K562 (cell line): ENCODE results near the gene FAM110D. TPM values are rescaled to one million over a fixed set of nuclear protein-coding genes. Genes with fewer than 3 reads are reported as not detected.

Experiments used
- ASH1L ChIP-seq: fragments of 450-650 bp; IDR thresholded peaks from 2 replicates; pipeline ENCODE4 v1.6.1; 2018; ENCODE audit warnings: borderline replicate concordance, mild to moderate bottlenecking, low read depth; ENCODE audit not compliant: partially characterized antibody
- BRD9 ChIP-seq: fragments of 450-650 bp; IDR thresholded peaks from 2 replicates; pipeline ENCODE4 v1.6.1; 2018; ENCODE audit warnings: low read depth; ENCODE audit not compliant: partially characterized antibody
- DDX20 ChIP-seq: fragments of 450-650 bp; IDR thresholded peaks from 2 replicates; pipeline ENCODE4 v1.6.1; 2016; ENCODE audit warnings: missing genetic modification characterization, low read depth, mild to moderate bottlenecking, missing compliant biosample characterization, moderate library complexity
- MYC ChIP-seq, 2 experiments: fragments of 250-450 bp in 1 of 2; sonication (Bioruptor Pico) in 1 of 2; IDR thresholded peaks; 2 replicates each; pipeline versions ENCODE4 v1.5.1 to v1.6.1; 2012 to 2021; ENCODE audit warnings: low read depth in 2 of 2, borderline replicate concordance in 1 of 2, improper control_type of control experiment in 1 of 2, low read length in 1 of 2, mild to moderate bottlenecking in 1 of 2, moderate library complexity in 1 of 2
- RBM15 ChIP-seq: fragments of 200-400 bp; formaldehyde crosslinking; IDR thresholded peaks from 2 replicates; pipeline ENCODE4 v1.6.1; 2018; ENCODE audit warnings: mild to moderate bottlenecking, low read length, moderate library complexity; ENCODE audit not compliant: insufficient read depth
- SIN3A ChIP-seq, 2 experiments: fragments of 150-350 bp in 1 of 2; IDR thresholded peaks; 2 replicates each; pipeline ENCODE4 v1.6.1; 2011 to 2016; ENCODE audit warnings: borderline replicate concordance in 2 of 2, low read depth in 2 of 2, low read length in 2 of 2, mild to moderate bottlenecking in 2 of 2, moderate library complexity in 2 of 2; ENCODE audit not compliant: control insufficient read depth in 1 of 2
- SPI1 ChIP-seq: IDR thresholded peaks from 2 replicates; pipeline ENCODE4 v1.6.1; 2011; ENCODE audit warnings: low read depth, low read length, control low read depth, borderline replicate concordance
- SRF ChIP-seq, 2 experiments: fragments of 250-450, 450-650 bp in 1 of 2; sonication (Bioruptor Pico) in 1 of 2; sonication (generic) in 1 of 2; formaldehyde crosslinking; IDR thresholded peaks; 2 replicates each; pipeline versions ENCODE4 v1.5.0 to v1.5.1; 2020 to 2022; ENCODE audit warnings: mild to moderate bottlenecking in 1 of 2, missing genetic modification reagents in 1 of 2
- ZNF3 ChIP-seq: fragments of 250-450 bp; sonication (Bioruptor Pico); IDR thresholded peaks from 2 replicates; pipeline ENCODE4 v1.5.0; 2021; ENCODE audit warnings: mild to moderate bottlenecking, moderate library complexity
- ZNF668 ChIP-seq: fragments of 250-450 bp; sonication (Bioruptor Pico); IDR thresholded peaks from 2 replicates; pipeline ENCODE4 v1.8.0; 2022; ENCODE audit warnings: mild to moderate bottlenecking, inconsistent platforms
- ZNF77 ChIP-seq: fragments of 250-450 bp; sonication (Bioruptor Pico); IDR thresholded peaks from 2 replicates; pipeline ENCODE4 v1.5.0; 2020
- ZSCAN29 ChIP-seq: fragments of 450-650 bp; IDR thresholded peaks from 2 replicates; pipeline ENCODE4 v1.6.1; 2017
- polyA plus RNA-seq, 8 experiments: library from polyadenylated mRNA; depleted of rRNA in 4 of 8; stranded (reverse) in 5 of 8; unstranded in 3 of 8; fragments of >200 nt; fragmentation: Nextera tagmentation in 2 of 8; fragmentation: Illumina TruSeq in 1 of 8; extraction: Ambion mirVana in 2 of 8; extraction: Trizol in 1 of 8; gene quantifications; 2 replicates each; pipeline versions ENCODE4 v1.2.1 to v1.2.3, GENCODE V29; 2011 to 2014; ENCODE audit warnings: inconsistent platforms in 1 of 8, missing spikeins in 1 of 8
- total RNA-seq, 7 experiments: library from RNA; depleted of rRNA in 6 of 7; stranded (reverse); fragments of >200 nt in 6 of 7; fragmentation: Illumina TruSeq in 2 of 7; extraction: Trizol in 2 of 7; gene quantifications; 2 replicates each; pipeline versions ENCODE4 v1.2.1 to v1.2.3, GENCODE V29; 2011 to 2021; ENCODE audit warnings: low replicate concordance in 1 of 7
- TF ChIP-seq, protein P1 (sequence below): fragments of 250-450 bp; sonication (Bioruptor Pico); IDR thresholded peaks from 2 replicates; pipeline ENCODE4 v1.9.0; 2021; ENCODE audit warnings: mild to moderate bottlenecking, inconsistent platforms
- TF ChIP-seq, protein P2 (sequence below): fragments of 250-450 bp; sonication (Bioruptor Pico); IDR thresholded peaks from 2 replicates; pipeline ENCODE4 v1.8.0; 2021; ENCODE audit warnings: moderate library complexity, mild to moderate bottlenecking, inconsistent platforms
- TF ChIP-seq, protein P3 (sequence below): fragments of 250-450 bp; sonication (Bioruptor Pico); IDR thresholded peaks from 2 replicates; pipeline ENCODE4 v1.5.0; 2021; ENCODE audit warnings: mild to moderate bottlenecking, borderline replicate concordance
- TF ChIP-seq, protein P4 (sequence below), 3 experiments: fragments of 200-800 bp in 1 of 3; fragments of 250-450 bp in 1 of 3; fragments of 450-650 bp in 1 of 3; sonication (Bioruptor Pico) in 1 of 3; sonication (Bioruptor generic) in 1 of 3; formaldehyde crosslinking in 1 of 3; IDR thresholded peaks; 2 replicates each; pipeline versions ENCODE4 v1.6.1 to v1.8.0; 2016 to 2022; ENCODE audit warnings: mild to moderate bottlenecking in 2 of 3, missing genetic modification characterization in 2 of 3, missing compliant biosample characterization in 1 of 3, moderate library complexity in 1 of 3

The FAM110D gene
- total and polyA plus RNA-seq, 9 of the 15 experiments (the other 6 are each of a cell fraction or from before 2014, with no cell fraction given) = 0.04 to 1.1 (median 0.33) TPM

DNA sequence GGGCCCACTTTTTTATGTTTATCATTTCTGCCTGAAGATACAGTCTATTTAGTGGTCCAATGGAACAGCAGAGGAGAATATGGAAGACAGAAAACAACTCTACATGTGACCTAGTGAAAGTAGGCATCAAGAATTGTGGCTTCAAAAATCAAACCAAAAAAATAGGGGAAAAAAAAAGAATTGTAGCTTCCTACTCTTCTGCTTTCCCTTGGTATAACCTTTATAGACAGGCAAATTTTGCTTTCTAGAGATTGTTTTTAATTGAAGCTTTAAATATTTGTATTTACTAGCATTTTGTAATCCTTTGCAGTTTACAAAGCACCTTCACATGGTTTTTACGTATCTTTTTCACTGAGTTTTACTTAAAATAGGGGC, 32.9 kb upstream of the FAM110D start (continued):
- no peak for TF ChIP-seq MYC (IDR thresholded peaks at IDR 0.05; ENCODE audit: low read depth, low read length)
- peak; percentile 76; the same call in 1 of the 2 replicates for TF ChIP-seq MYC (CRISPR knock-in tag; IDR thresholded peaks at IDR 0.05; ENCODE audit: borderline replicate concordance, low read depth)
- no peak for TF ChIP-seq RBM15
- TF ChIP-seq SPI1 = no peak
- TF ChIP-seq, protein P1, sequence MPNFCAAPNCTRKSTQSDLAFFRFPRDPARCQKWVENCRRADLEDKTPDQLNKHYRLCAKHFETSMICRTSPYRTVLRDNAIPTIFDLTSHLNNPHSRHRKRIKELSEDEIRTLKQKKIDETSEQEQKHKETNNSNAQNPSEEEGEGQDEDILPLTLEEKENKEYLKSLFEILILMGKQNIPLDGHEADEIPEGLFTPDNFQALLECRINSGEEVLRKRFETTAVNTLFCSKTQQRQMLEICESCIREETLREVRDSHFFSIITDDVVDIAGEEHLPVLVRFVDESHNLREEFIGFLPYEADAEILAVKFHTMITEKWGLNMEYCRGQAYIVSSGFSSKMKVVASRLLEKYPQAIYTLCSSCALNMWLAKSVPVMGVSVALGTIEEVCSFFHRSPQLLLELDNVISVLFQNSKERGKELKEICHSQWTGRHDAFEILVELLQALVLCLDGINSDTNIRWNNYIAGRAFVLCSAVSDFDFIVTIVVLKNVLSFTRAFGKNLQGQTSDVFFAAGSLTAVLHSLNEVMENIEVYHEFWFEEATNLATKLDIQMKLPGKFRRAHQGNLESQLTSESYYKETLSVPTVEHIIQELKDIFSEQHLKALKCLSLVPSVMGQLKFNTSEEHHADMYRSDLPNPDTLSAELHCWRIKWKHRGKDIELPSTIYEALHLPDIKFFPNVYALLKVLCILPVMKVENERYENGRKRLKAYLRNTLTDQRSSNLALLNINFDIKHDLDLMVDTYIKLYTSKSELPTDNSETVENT (CRISPR knock-in tag) = no peak
- TF ChIP-seq SIN3A (IDR thresholded peaks at IDR 0.05; ENCODE audit: borderline replicate concordance in 2 of 2, control insufficient read depth in 1 of 2, low read depth in 2 of 2, low read length in 2 of 2) = peak in 1 of 2 experiments; percentile 35; a peak in 1 of 4 replicates
- TF ChIP-seq DDX20 (tag) = peak; percentile 57; the same call in 1 of the 2 replicates
- no peak for TF ChIP-seq ZSCAN29
- TF ChIP-seq BRD9 = peak; percentile 97
- TF ChIP-seq, protein P2, sequence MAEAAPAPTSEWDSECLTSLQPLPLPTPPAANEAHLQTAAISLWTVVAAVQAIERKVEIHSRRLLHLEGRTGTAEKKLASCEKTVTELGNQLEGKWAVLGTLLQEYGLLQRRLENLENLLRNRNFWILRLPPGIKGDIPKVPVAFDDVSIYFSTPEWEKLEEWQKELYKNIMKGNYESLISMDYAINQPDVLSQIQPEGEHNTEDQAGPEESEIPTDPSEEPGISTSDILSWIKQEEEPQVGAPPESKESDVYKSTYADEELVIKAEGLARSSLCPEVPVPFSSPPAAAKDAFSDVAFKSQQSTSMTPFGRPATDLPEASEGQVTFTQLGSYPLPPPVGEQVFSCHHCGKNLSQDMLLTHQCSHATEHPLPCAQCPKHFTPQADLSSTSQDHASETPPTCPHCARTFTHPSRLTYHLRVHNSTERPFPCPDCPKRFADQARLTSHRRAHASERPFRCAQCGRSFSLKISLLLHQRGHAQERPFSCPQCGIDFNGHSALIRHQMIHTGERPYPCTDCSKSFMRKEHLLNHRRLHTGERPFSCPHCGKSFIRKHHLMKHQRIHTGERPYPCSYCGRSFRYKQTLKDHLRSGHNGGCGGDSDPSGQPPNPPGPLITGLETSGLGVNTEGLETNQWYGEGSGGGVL (CRISPR knock-in tag) = peak; percentile 24; the same call in 1 of the 2 replicates
- TF ChIP-seq ZNF668 (CRISPR knock-in tag) = 0 out of 2 replicates have a peak, but pooled peaks have one; percentile 50
- TF ChIP-seq ZNF3 (CRISPR knock-in tag) = no peak
- TF ChIP-seq ASH1L = no peak
- TF ChIP-seq SRF (CRISPR knock-in tag; IDR thresholded peaks at IDR 0.05) = 0 out of 4 replicates have a peak, but pooled peaks of 1 of the 2 experiments have one; percentile 12
- TF ChIP-seq, protein P3, sequence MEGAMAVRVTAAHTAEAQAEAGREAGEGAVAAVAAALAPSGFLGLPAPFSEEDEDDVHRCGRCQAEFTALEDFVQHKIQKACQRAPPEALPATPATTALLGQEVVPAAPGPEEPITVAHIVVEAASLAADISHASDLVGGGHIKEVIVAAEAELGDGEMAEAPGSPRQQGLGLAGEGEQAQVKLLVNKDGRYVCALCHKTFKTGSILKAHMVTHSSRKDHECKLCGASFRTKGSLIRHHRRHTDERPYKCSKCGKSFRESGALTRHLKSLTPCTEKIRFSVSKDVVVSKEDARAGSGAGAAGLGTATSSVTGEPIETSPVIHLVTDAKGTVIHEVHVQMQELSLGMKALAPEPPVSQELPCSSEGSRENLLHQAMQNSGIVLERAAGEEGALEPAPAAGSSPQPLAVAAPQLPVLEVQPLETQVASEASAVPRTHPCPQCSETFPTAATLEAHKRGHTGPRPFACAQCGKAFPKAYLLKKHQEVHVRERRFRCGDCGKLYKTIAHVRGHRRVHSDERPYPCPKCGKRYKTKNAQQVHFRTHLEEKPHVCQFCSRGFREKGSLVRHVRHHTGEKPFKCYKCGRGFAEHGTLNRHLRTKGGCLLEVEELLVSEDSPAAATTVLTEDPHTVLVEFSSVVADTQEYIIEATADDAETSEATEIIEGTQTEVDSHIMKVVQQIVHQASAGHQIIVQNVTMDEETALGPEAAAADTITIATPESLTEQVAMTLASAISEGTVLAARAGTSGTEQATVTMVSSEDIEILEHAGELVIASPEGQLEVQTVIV (CRISPR knock-in tag) = 0 out of 2 replicates have a peak, but pooled peaks have one; percentile 56
- TF ChIP-seq, protein P4, sequence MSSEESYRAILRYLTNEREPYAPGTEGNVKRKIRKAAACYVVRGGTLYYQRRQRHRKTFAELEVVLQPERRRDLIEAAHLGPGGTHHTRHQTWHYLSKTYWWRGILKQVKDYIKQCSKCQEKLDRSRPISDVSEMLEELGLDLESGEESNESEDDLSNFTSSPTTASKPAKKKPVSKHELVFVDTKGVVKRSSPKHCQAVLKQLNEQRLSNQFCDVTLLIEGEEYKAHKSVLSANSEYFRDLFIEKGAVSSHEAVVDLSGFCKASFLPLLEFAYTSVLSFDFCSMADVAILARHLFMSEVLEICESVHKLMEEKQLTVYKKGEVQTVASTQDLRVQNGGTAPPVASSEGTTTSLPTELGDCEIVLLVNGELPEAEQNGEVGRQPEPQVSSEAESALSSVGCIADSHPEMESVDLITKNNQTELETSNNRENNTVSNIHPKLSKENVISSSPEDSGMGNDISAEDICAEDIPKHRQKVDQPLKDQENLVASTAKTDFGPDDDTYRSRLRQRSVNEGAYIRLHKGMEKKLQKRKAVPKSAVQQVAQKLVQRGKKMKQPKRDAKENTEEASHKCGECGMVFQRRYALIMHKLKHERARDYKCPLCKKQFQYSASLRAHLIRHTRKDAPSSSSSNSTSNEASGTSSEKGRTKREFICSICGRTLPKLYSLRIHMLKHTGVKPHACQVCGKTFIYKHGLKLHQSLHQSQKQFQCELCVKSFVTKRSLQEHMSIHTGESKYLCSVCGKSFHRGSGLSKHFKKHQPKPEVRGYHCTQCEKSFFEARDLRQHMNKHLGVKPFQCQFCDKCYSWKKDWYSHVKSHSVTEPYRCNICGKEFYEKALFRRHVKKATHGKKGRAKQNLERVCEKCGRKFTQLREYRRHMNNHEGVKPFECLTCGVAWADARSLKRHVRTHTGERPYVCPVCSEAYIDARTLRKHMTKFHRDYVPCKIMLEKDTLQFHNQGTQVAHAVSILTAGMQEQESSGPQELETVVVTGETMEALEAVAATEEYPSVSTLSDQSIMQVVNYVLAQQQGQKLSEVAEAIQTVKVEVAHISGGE (CRISPR knock-in tag; IDR thresholded peaks at IDR 0.05) = peak in 1 of 3 experiments; percentile 46; a peak in 1 of 6 replicates
- peak; percentile 18; the same call in 1 of the 2 replicates for TF ChIP-seq ZNF77 (CRISPR knock-in tag)
